HG03097 (cell line): ENCODE results near the gene DNM3.

Source experiments
- ATAC-seq: cut with Tn5 transposase; IDR thresholded peaks from one replicate; pipeline ENCODE4 v1.9.1; 2021; ENCODE audit not compliant: unreplicated experiment, low FRiP score

DNM3 gene

GRCh38 chr1:172211221-172211620 lies 369.9 kb downstream of the DNM3 start:
- ATAC-seq: no peak

GRCh38 chr1:172212124-172212523 lies 370.8 kb downstream of the DNM3 start:
- no peak for ATAC-seq

GRCh38 chr1:172215006-172215405 lies 373.7 kb downstream of the DNM3 start:
- no peak for ATAC-seq

GRCh38 chr1:172219966-172220365 lies 378.7 kb downstream of the DNM3 start:
- no peak for ATAC-seq

GRCh38 chr1:172220376-172220775 lies 379.1 kb downstream of the DNM3 start:
- ATAC-seq: no peak

GRCh38 chr1:172221436-172221835 lies 380.1 kb downstream of the DNM3 start:
- no peak for ATAC-seq

GRCh38 chr1:172224871-172225270 lies 383.6 kb downstream of the DNM3 start:
- ATAC-seq: no peak

GRCh38 chr1:172229942-172230341 lies 388.6 kb downstream of the DNM3 start:
- ATAC-seq: no peak

GRCh38 chr1:172230526-172230925 lies 389.2 kb downstream of the DNM3 start:
- no peak for ATAC-seq

GRCh38 chr1:172236958-172237357 lies 395.7 kb downstream of the DNM3 start:
- ATAC-seq: no peak

- ATAC-seq: no peak
These were observed 396.9 kb downstream of the DNM3 start for GRCh38 chr1:172238158-172238557.

GRCh38 chr1:172238965-172239364 lies 397.7 kb downstream of the DNM3 start:
- no peak for ATAC-seq

- ATAC-seq: no peak
These were observed 398.6 kb downstream of the DNM3 start for GRCh38 chr1:172239901-172240300.

GRCh38 chr1:172241540-172241939 lies 400.2 kb downstream of the DNM3 start:
- no peak for ATAC-seq

- ATAC-seq: no peak
These were observed 403.6 kb downstream of the DNM3 start for GRCh38 chr1:172244865-172245264.

GRCh38 chr1:172245788-172246187 lies 404.5 kb downstream of the DNM3 start:
- no peak for ATAC-seq

GRCh38 chr1:172246521-172247390 lies 405.5 kb downstream of the DNM3 start:
- no peak for ATAC-seq

- ATAC-seq: no peak
These were observed 410.2 kb downstream of the DNM3 start for GRCh38 chr1:172251486-172251885.

- ATAC-seq: no peak
These were observed 411.0 kb downstream of the DNM3 start for GRCh38 chr1:172252321-172252720.

- no peak for ATAC-seq
These were observed 411.7 kb downstream of the DNM3 start for GRCh38 chr1:172252958-172253357.

- no peak for ATAC-seq
These were observed 413.4 kb downstream of the DNM3 start for GRCh38 chr1:172254521-172255222.

- ATAC-seq: no peak
These were observed 413.9 kb downstream of the DNM3 start for GRCh38 chr1:172255223-172255560.
